ENCODE results near the gene ADGRG6. TPM values are rescaled to one million over a fixed set of nuclear protein-coding genes. Genes with fewer than 3 reads are reported as not detected.
"Not testable (repeated sequence)": the region's sequence is repeated elsewhere in the genome, so short reads cannot be mapped to it uniquely, and the experiment has no call there.

ADGRG6 gene
- total and polyA plus RNA-seq, 2 experiments from 2014 or later = 2.4 to 8.7 TPM

DNA sequence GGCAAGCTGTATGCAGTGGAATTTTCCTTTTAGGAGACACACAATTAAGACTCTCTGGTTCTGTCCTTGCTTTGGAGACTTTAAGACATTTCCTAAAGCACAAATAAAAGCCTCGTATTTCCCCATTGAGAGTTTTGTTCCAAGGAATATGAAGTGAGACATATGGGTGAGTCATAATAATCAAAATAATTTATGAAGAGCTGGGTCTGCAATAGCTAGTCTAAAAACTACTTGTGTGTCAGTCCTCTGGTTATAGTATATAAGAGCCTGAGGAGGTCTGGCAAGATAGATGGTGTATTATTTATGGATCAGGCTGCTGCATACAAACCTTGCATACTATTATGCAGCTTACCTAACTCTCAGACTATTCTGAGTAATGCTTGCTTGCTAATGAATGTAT lies 142.6 kb downstream of the ADGRG6 start:
- DNase-seq (ENCODE audit: low read depth in 1 of 2, low spot score in 1 of 2) = no peak
- Histone ChIP-seq H3K9me3 (ENCODE audit: low read depth) (no peaks in the 10 kb centered on the region), H3K4me3 (no peak overlapping the region), H3K27me3 (no peaks in the 10 kb centered on the region), H3K36me3 (no peaks in the 10 kb centered on the region), H3K27ac (no peak overlapping the region), H3K4me1 (ENCODE audit: low read depth) (no peaks in the 10 kb centered on the region)
- TF ChIP-seq, protein P1, sequence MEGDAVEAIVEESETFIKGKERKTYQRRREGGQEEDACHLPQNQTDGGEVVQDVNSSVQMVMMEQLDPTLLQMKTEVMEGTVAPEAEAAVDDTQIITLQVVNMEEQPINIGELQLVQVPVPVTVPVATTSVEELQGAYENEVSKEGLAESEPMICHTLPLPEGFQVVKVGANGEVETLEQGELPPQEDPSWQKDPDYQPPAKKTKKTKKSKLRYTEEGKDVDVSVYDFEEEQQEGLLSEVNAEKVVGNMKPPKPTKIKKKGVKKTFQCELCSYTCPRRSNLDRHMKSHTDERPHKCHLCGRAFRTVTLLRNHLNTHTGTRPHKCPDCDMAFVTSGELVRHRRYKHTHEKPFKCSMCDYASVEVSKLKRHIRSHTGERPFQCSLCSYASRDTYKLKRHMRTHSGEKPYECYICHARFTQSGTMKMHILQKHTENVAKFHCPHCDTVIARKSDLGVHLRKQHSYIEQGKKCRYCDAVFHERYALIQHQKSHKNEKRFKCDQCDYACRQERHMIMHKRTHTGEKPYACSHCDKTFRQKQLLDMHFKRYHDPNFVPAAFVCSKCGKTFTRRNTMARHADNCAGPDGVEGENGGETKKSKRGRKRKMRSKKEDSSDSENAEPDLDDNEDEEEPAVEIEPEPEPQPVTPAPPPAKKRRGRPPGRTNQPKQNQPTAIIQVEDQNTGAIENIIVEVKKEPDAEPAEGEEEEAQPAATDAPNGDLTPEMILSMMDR (IDR thresholded peaks at IDR 0.05; ENCODE audit: low read depth, low read length) = no peak

DNA sequence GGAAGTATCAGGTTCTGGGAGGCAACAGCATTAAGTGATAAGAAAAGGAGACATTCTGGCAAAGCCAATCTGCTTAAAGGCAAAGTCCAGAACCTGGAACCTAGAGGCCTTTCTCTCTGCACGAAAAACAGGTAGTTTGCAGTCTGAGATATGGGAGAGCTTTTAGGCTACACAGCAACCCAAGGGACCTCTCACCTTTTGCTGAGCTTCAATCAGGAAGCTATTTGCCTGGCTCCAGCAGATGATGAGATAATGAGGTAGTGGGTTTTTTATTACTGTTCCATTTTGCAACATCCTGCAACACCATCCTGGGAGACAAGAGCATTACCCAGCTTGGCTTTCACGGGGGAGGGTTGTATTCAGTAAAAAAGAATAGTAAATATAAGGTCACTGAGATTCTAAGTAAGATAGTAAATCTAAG lies 143.1 kb downstream of the ADGRG6 start:
- H3K9me3 ChIP-seq (ENCODE audit: low read depth) = no peaks in the 10 kb centered on the region
- no peak overlapping the region for H3K27ac ChIP-seq
- no peaks in the 10 kb centered on the region for H3K4me1 ChIP-seq (ENCODE audit: low read depth)
- no peaks in the 10 kb centered on the region for H3K27me3 ChIP-seq
- no peaks in the 10 kb centered on the region for H3K36me3 ChIP-seq
- no peak for DNase-seq (ENCODE audit: low read depth in 1 of 2, low spot score in 1 of 2)
- TF ChIP-seq, protein P1 (IDR thresholded peaks at IDR 0.05; ENCODE audit: low read depth, low read length) = no peak
- no peak overlapping the region for H3K4me3 ChIP-seq

DNA sequence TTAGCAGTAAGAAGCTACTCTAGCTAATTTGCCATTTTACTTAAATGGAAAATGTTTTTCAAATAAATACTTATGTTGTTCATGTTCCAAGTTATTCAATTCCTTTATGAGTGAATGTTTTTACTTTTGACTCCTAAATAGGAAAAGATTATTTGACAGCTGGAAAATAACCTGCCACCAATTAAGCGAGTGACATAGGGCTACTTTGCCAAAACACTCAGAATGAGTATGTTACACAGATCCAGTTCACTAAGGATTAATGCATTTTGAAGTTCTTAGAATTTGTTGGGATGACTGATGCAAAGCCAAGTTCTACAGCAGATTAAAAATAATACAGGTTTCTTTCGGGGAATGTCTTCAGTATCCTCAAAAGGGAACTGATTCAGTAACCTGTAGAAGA lies 144.4 kb downstream of the ADGRG6 start:
- no peaks in the 10 kb centered on the region for H3K36me3 ChIP-seq
- H3K27ac ChIP-seq = no peak overlapping the region
- DNase-seq (ENCODE audit: low read depth in 1 of 2, low spot score in 1 of 2) = no peak
- H3K9me3 ChIP-seq (ENCODE audit: low read depth) = no peaks in the 10 kb centered on the region
- H3K4me1 ChIP-seq (ENCODE audit: low read depth) = no peaks in the 10 kb centered on the region
- TF ChIP-seq, protein P1 (IDR thresholded peaks at IDR 0.05; ENCODE audit: low read depth, low read length) = no peak
- H3K4me3 ChIP-seq = no peak overlapping the region
- no peaks in the 10 kb centered on the region for H3K27me3 ChIP-seq

DNA sequence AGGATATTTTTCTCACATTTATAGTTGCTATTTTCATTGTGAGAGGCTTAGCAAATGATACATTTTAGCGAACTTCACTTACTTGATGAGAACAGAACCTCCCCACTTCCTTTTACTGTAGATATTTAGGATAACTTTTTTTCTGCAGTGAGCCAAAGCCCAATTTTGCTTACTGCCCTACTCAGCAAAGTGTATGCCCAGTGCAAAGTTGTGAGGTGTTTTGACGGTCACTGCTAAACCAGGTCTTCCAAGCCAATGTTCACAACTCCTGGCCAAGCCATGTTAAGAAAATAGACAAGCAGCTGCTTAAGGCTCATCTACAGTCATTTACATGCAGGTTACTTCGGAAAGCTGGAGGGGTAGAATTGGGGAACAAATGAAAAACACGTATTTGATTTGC lies 144.8 kb downstream of the ADGRG6 start:
- H3K4me3 ChIP-seq = no peak overlapping the region
- H3K27ac ChIP-seq = no peak overlapping the region
- no peaks in the 10 kb centered on the region for H3K4me1 ChIP-seq (ENCODE audit: low read depth)
- TF ChIP-seq, protein P1 (IDR thresholded peaks at IDR 0.05; ENCODE audit: low read depth, low read length) = no peak
- H3K9me3 ChIP-seq (ENCODE audit: low read depth) = no peaks in the 10 kb centered on the region
- no peak for DNase-seq (ENCODE audit: low read depth in 1 of 2, low spot score in 1 of 2)
- no peaks in the 10 kb centered on the region for H3K27me3 ChIP-seq
- no peaks in the 10 kb centered on the region for H3K36me3 ChIP-seq

DNA sequence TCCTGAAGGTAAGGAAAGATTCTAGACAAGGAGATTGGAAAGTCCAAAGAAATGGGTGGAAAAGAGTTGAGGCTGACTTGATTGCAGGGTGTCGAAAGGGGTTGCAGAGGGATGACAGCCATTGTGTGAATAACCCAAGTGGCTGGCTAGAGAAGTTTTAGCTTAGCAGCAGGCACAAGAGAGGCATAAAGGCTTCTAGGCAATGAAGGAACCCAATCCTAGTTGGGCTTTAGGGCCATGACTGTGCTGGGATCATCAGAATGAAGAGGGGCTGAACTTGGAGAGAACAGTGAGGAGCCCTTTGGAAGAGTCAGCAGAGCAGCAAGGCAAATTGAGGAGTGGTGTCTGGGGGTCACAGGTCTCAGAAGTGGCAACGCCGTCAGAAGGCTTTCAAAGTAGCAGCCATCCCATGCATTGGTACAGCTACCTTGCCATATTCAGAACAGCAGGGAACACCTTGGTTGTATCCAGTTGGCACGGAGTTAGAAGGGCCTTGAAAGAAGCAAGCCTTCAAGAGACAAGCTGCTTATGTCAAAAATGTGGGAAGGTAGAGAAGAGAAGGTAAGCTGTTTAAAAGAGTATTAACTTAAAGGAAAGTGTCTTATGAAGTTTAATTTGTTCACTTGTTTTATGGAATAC lies 146.4 kb downstream of the ADGRG6 start:
- no peak overlapping the region for H3K4me3 ChIP-seq
- no peaks in the 10 kb centered on the region for H3K9me3 ChIP-seq (ENCODE audit: low read depth)
- no peak for DNase-seq (ENCODE audit: low read depth in 1 of 2, low spot score in 1 of 2)
- no peaks in the 10 kb centered on the region for H3K36me3 ChIP-seq
- TF ChIP-seq, protein P1 (IDR thresholded peaks at IDR 0.05; ENCODE audit: low read depth, low read length) = no peak
- H3K27me3 ChIP-seq = no peaks in the 10 kb centered on the region
- no peaks in the 10 kb centered on the region for H3K4me1 ChIP-seq (ENCODE audit: low read depth)
- no peak overlapping the region for H3K27ac ChIP-seq

DNA sequence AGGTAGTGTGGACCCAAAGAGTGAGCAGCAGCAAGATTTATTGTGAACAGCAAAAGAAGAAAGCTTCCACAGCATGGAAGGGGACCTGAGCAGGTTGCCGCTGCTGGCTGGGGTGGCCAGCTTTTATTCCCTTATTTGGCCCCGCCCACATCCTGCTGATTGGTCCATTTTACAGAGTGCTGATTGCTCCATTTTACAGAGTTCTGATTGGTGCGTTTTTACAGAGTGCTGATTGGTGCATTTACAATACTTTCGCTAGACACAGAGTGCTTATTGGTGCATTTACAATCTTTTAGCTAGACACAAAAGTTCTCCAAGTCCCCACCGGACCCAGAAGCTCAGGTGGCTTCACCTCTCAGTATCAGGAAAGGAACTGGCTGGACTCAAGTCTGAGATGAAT lies 149.0 kb downstream of the ADGRG6 start:
- not testable (repeated sequence) for H3K27me3 ChIP-seq; H3K9me3 ChIP-seq (ENCODE audit: low read depth); DNase-seq (ENCODE audit: low read depth in 1 of 2, low spot score in 1 of 2); H3K4me3 ChIP-seq; H3K27ac ChIP-seq; H3K4me1 ChIP-seq (ENCODE audit: low read depth); H3K36me3 ChIP-seq

All from cardiac muscle cell (in vitro differentiated cells and primary cell).